Hindlimb muscle (tissue), 1 donor: ENCODE data around the gene ITGAE. TPM values are rescaled to one million over a fixed set of nuclear protein-coding genes. Genes with fewer than 3 reads are reported as not detected.

Source experiments
- DNase-seq: peaks from one replicate; pipeline ENCODE4 v3.0.0-alpha.2; 2013
- polyA plus RNA-seq: library from polyadenylated mRNA; unstranded; fragments of 120-200 nt; gene quantifications from one replicate; pipeline ENCODE4 v1.2.1, GENCODE V29; 2013; ENCODE audit not compliant: insufficient read length

The ITGAE gene
- polyA plus RNA-seq, 1 donor = 29.2 TPM

- DNase-seq = peak; percentile 93
Measured at GRCh38 chr17:3667366-3668278, 133.4 kb downstream of the ITGAE start.

- DNase-seq = no peak
Measured at GRCh38 chr17:3666516-3666915, 134.5 kb downstream of the ITGAE start.

- DNase-seq = no peak
Measured at GRCh38 chr17:3665834-3666233, 135.2 kb downstream of the ITGAE start.

Other genes starting within 250 kb of the ITGAE start
- 1.2 TPM for gene TRPV3, start 243.4 kb downstream of the ITGAE start, polyA plus RNA-seq
- 7.5 TPM for gene TRPV1, start 191.8 kb downstream of the ITGAE start, polyA plus RNA-seq
- gene SHPK, start 164.9 kb downstream of the ITGAE start, polyA plus RNA-seq = 7.7 TPM
- gene CTNS, start 164.4 kb downstream of the ITGAE start, polyA plus RNA-seq = 10.4 TPM
- 47.5 TPM for gene TAX1BP3, start 132.6 kb downstream of the ITGAE start, polyA plus RNA-seq
- gene EMC6, start 132.4 kb downstream of the ITGAE start, polyA plus RNA-seq = 44.2 TPM
- gene P2RX5, start 105.0 kb downstream of the ITGAE start, polyA plus RNA-seq = 31.8 TPM
- 6.2 TPM for gene HASPIN, start 77.3 kb downstream of the ITGAE start, polyA plus RNA-seq
- 66.5 TPM for gene NCBP3, start 45.1 kb upstream of the ITGAE start, polyA plus RNA-seq
- gene CAMKK1, start 91.9 kb upstream of the ITGAE start, polyA plus RNA-seq = 9.3 TPM
- gene P2RX1, start 115.3 kb upstream of the ITGAE start, polyA plus RNA-seq = 4.5 TPM
- 7.3 TPM for gene ATP2A3, start 163.2 kb upstream of the ITGAE start, polyA plus RNA-seq